Measurements from ENCODE around the gene NDNF. TPM values are rescaled to one million over a fixed set of nuclear protein-coding genes. Genes with fewer than 3 reads are reported as not detected.

The NDNF gene
- total RNA-seq, 1 experiment from 2014 or later = not detected

DNA sequence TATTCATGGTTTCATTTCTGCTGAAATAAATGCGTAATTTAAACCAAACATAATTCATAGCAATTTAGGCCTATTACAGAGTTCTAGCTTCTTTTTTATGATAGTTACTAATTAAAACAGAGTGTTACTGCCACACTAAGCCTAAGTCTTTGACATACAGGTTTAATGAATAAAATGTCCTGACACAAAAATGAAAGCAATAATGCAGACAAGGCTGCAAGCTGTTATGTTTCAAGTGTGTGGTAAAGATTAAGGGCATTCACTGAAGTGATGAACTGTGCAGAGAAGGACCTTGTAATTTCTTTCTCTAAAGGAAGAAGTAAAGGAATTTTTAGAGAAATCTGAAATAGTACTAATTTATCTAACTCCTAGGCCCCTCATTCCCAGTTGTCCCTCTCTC lies 2.9 kb downstream of the NDNF start:
- Histone ChIP-seq H3K27ac (ENCODE audit: low read length) (no peak overlapping the region), H4K20me1 (ENCODE audit: insufficient read depth, low read depth, low read length) (no peaks in the 10 kb centered on the region), H3K36me3 (ENCODE audit: insufficient read depth, low read length) (no peaks in the 10 kb centered on the region), H3K9me3 (ENCODE audit: low read length) (no peaks in the 10 kb centered on the region), H3K27me3 (ENCODE audit: low read length) (no peaks in the 10 kb centered on the region), H3K4me2 (ENCODE audit: low read depth, low read length, poor library complexity, severe bottlenecking) (no peak overlapping the region), H3K4me3 (ENCODE audit: low read length) (no peak overlapping the region), H3K9me2 (replicated peaks; ENCODE audit: insufficient read depth, low read length) (no peaks in the 10 kb centered on the region), H3K9ac (ENCODE audit: low read length) (no peak overlapping the region), H2AFZ (ENCODE audit: low read length) (no peak overlapping the region), H3K4me1 (ENCODE audit: low read length) (no peaks in the 10 kb centered on the region), H3K79me2 (ENCODE audit: low read length) (no peaks in the 10 kb centered on the region)
- no peak for DNase-seq

DNA sequence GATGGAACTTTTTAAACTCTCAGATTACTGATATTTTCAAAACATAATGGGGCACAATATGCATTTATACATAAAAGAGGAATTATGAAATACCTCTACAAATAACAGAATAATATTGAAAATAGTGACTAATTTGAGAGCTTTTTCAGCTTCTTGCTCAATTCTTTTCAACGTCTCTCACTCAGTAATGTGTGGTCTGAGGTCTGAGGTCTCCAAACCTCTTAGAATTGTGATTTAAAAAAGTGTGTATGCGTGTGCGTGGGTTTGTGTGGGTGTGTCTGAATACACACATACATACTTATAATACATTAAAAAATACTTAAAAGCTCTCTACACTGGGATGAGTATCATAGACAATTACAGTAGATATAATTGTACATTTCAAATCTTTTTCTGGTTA lies 7.9 kb downstream of the NDNF start:
- 0 out of 2 replicates have a peak, but pooled peaks cover 3% of the 10 kb centered on the region for H3K27me3 ChIP-seq (ENCODE audit: low read length)
- no peak overlapping the region for H3K4me3 ChIP-seq (ENCODE audit: low read length)
- no peaks in the 10 kb centered on the region for H3K36me3 ChIP-seq (ENCODE audit: insufficient read depth, low read length)
- H3K4me2 ChIP-seq (ENCODE audit: low read depth, low read length, poor library complexity, severe bottlenecking) = no peak overlapping the region
- DNase-seq = no peak
- H3K4me1 ChIP-seq (ENCODE audit: low read length) = no peaks in the 10 kb centered on the region
- H3K79me2 ChIP-seq (ENCODE audit: low read length) = no peaks in the 10 kb centered on the region
- no peaks in the 10 kb centered on the region for H3K9me2 ChIP-seq (replicated peaks; ENCODE audit: insufficient read depth, low read length)
- no peak overlapping the region for H3K27ac ChIP-seq (ENCODE audit: low read length)
- no peak overlapping the region for H3K9ac ChIP-seq (ENCODE audit: low read length)
- no peaks in the 10 kb centered on the region for H3K9me3 ChIP-seq (ENCODE audit: low read length)
- H4K20me1 ChIP-seq (ENCODE audit: insufficient read depth, low read depth, low read length) = no peaks in the 10 kb centered on the region
- no peak overlapping the region for H2AFZ ChIP-seq (ENCODE audit: low read length)

DNA sequence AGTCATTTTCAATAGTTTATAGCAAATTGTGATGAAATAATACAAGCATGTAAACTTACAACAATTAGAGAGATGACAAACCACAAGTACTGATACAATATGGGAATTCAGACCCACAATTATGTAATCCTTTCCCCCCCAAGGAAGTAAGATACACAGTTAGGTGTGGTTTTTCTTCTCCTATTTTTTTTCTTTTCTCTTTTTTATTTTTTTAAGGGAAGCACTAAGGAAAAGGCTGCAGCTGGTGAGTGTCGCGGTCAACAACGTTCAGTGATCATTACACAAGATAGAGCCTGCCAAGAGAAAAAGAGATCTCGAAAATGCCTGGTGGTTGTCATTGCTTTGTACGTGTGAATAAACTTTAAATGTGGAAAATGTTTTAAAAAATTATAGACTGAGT lies 9.8 kb downstream of the NDNF start:
- DNase-seq = no peak
- H3K79me2 ChIP-seq (ENCODE audit: low read length) = no peaks in the 10 kb centered on the region
- 0 out of 2 replicates have a peak, but pooled peaks cover 3% of the 10 kb centered on the region for H3K27me3 ChIP-seq (ENCODE audit: low read length)
- H2AFZ ChIP-seq (ENCODE audit: low read length) = no peak overlapping the region
- H3K9me3 ChIP-seq (ENCODE audit: low read length) = no peaks in the 10 kb centered on the region
- no peaks in the 10 kb centered on the region for H3K36me3 ChIP-seq (ENCODE audit: insufficient read depth, low read length)
- no peak overlapping the region for H3K4me2 ChIP-seq (ENCODE audit: low read depth, low read length, poor library complexity, severe bottlenecking)
- H3K9me2 ChIP-seq (replicated peaks; ENCODE audit: insufficient read depth, low read length) = no peaks in the 10 kb centered on the region
- H3K9ac ChIP-seq (ENCODE audit: low read length) = no peak overlapping the region
- no peak overlapping the region for H3K4me3 ChIP-seq (ENCODE audit: low read length)
- H4K20me1 ChIP-seq (ENCODE audit: insufficient read depth, low read depth, low read length) = no peaks in the 10 kb centered on the region
- no peaks in the 10 kb centered on the region for H3K4me1 ChIP-seq (ENCODE audit: low read length)
- no peak overlapping the region for H3K27ac ChIP-seq (ENCODE audit: low read length)

DNA sequence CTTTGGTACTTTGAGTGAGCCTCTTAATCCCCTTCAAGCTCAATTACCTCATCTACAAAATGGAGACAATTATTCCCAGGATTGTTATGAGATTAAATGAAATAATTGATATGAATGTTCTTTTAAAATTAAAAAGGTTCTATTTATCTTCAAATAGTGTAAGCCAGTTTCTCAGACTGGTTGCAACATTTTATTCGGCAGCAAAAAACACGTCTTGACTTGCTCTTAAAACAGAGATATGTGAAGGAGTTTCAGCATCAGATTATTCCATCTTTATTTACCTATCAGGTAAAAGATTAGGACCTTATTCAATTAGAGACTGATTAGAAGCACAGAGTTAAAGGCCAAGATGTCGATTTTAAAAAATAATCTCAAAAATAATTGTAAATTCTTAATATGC lies 10.5 kb downstream of the NDNF start:
- Histone ChIP-seq H3K79me2 (ENCODE audit: low read length) (no peaks in the 10 kb centered on the region), H3K9me3 (ENCODE audit: low read length) (no peaks in the 10 kb centered on the region), H3K36me3 (ENCODE audit: insufficient read depth, low read length) (no peaks in the 10 kb centered on the region), H2AFZ (ENCODE audit: low read length) (no peak overlapping the region), H3K27ac (ENCODE audit: low read length) (no peak overlapping the region), H3K27me3 (ENCODE audit: low read length) (0 out of 2 replicates have a peak, but pooled peaks cover 3% of the 10 kb centered on the region), H4K20me1 (ENCODE audit: insufficient read depth, low read depth, low read length) (no peaks in the 10 kb centered on the region), H3K4me3 (ENCODE audit: low read length) (no peak overlapping the region), H3K4me1 (ENCODE audit: low read length) (no peaks in the 10 kb centered on the region), H3K4me2 (ENCODE audit: low read depth, low read length, poor library complexity, severe bottlenecking) (no peak overlapping the region), H3K9ac (ENCODE audit: low read length) (no peak overlapping the region), H3K9me2 (replicated peaks; ENCODE audit: insufficient read depth, low read length) (no peaks in the 10 kb centered on the region)
- DNase-seq = no peak

DNA sequence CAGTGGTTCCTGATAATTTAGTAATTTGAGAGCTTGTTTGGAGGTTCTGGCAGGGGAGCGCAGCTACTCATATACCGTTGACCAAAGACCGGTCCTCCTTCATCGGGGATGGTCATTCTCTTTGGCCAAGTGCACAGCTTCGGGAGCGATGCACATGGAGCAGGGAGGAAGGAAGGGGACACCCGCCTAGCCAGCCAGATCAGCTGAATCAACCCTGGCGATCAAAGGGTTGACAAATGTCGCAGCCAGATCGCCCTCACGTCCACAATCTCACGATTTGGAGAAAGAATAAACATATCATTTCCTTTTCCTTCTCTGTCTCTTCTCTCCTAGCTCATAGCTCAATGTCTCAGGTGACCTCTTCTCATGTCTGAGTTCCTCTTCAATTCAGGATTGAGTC lies 11.1 kb downstream of the NDNF start:
- Histone ChIP-seq H3K9me3 (ENCODE audit: low read length) (no peaks in the 10 kb centered on the region), H3K79me2 (ENCODE audit: low read length) (no peaks in the 10 kb centered on the region), H3K36me3 (ENCODE audit: insufficient read depth, low read length) (no peaks in the 10 kb centered on the region), H2AFZ (ENCODE audit: low read length) (no peak overlapping the region), H3K9ac (ENCODE audit: low read length) (no peak overlapping the region), H3K9me2 (replicated peaks; ENCODE audit: insufficient read depth, low read length) (no peaks in the 10 kb centered on the region), H3K27me3 (ENCODE audit: low read length) (0 out of 2 replicates have a peak, but pooled peaks cover 3% of the 10 kb centered on the region), H3K27ac (ENCODE audit: low read length) (no peak overlapping the region), H3K4me1 (ENCODE audit: low read length) (no peaks in the 10 kb centered on the region), H3K4me2 (ENCODE audit: low read depth, low read length, poor library complexity, severe bottlenecking) (no peak overlapping the region), H4K20me1 (ENCODE audit: insufficient read depth, low read depth, low read length) (no peaks in the 10 kb centered on the region), H3K4me3 (ENCODE audit: low read length) (no peak overlapping the region)
- no peak for DNase-seq

DNA sequence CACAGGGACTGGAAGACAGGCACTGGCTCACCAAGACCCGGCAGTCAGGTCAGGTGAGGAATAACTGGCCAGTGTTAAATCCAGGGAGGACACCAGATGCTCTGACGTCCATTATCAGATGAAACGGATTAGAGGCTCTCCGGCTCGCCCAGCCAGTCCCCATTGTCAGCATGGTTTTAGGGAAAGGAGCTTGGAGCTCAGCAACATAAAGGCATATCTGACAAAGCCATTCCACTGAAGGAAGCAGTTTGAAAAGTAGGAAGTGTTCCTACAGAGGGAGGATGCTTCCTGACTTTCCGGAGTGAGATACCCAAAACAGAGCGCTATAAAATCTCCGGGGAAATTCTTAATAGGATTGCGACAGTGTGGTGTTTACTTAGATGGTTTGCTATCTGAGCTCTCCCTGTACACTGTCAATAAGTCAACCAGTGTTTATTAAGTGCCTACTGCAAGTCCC lies 14.8 kb downstream of the NDNF start:
- H3K27ac ChIP-seq (ENCODE audit: low read length) = no peak overlapping the region
- H3K9ac ChIP-seq (ENCODE audit: low read length) = no peak overlapping the region
- H3K4me3 ChIP-seq (ENCODE audit: low read length) = no peak overlapping the region
- no peaks in the 10 kb centered on the region for H4K20me1 ChIP-seq (ENCODE audit: insufficient read depth, low read depth, low read length)
- no peak overlapping the region for H3K4me2 ChIP-seq (ENCODE audit: low read depth, low read length, poor library complexity, severe bottlenecking)
- no peak overlapping the region for H2AFZ ChIP-seq (ENCODE audit: low read length)
- H3K9me2 ChIP-seq (replicated peaks; ENCODE audit: insufficient read depth, low read length) = no peaks in the 10 kb centered on the region
- no peaks in the 10 kb centered on the region for H3K79me2 ChIP-seq (ENCODE audit: low read length)
- no peak for DNase-seq
- H3K27me3 ChIP-seq (ENCODE audit: low read length) = no peaks in the 10 kb centered on the region
- H3K36me3 ChIP-seq (ENCODE audit: insufficient read depth, low read length) = no peaks in the 10 kb centered on the region
- no peaks in the 10 kb centered on the region for H3K9me3 ChIP-seq (ENCODE audit: low read length)
- no peaks in the 10 kb centered on the region for H3K4me1 ChIP-seq (ENCODE audit: low read length)

DNA sequence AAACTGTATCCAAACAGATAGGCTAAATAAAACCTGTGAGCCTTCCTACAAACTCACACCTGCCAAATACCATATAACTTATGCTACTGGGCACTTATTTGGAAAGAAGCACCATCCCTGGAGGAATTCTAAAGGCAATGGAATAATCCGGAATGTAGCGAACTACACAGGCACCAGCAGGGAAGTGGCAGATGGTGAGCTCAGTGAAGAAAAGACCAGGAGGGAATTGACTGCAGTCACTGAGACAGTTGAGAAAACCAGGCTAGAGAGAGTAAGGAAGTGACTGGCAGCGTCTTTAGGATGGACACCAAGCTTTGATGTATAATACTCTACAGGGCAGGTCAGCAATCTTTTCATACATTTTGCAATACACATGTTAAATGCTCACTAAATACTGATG lies 16.3 kb downstream of the NDNF start:
- H3K4me3 ChIP-seq (ENCODE audit: low read length) = no peak overlapping the region
- H3K36me3 ChIP-seq (ENCODE audit: insufficient read depth, low read length) = no peaks in the 10 kb centered on the region
- H3K9me3 ChIP-seq (ENCODE audit: low read length) = no peaks in the 10 kb centered on the region
- H3K9me2 ChIP-seq (replicated peaks; ENCODE audit: insufficient read depth, low read length) = no peaks in the 10 kb centered on the region
- H4K20me1 ChIP-seq (ENCODE audit: insufficient read depth, low read depth, low read length) = no peaks in the 10 kb centered on the region
- no peak overlapping the region for H3K27ac ChIP-seq (ENCODE audit: low read length)
- H3K9ac ChIP-seq (ENCODE audit: low read length) = no peak overlapping the region
- no peak overlapping the region for H3K4me2 ChIP-seq (ENCODE audit: low read depth, low read length, poor library complexity, severe bottlenecking)
- H3K27me3 ChIP-seq (ENCODE audit: low read length) = no peaks in the 10 kb centered on the region
- no peaks in the 10 kb centered on the region for H3K79me2 ChIP-seq (ENCODE audit: low read length)
- DNase-seq = no peak
- no peak overlapping the region for H2AFZ ChIP-seq (ENCODE audit: low read length)
- no peaks in the 10 kb centered on the region for H3K4me1 ChIP-seq (ENCODE audit: low read length)

DNA sequence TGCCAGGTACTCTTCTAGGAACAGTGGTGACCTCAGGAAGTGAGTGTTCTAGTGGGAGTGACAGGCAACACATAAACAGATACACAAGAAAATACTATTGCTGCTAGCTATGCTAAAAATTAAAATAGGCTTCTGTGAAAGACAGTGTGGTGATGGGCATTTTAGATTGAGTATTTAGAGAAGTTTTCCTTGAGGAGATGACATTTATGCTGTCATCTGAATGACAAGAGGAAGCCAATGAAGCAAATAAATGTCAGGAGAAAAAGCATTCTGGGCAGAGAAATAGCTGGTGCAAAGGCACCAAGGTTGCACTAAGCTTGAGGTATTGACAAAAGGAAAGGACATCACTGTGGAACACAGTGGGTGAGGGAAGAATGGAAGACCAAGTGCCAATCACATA lies 18.0 kb downstream of the NDNF start:
- no peaks in the 10 kb centered on the region for H4K20me1 ChIP-seq (ENCODE audit: insufficient read depth, low read depth, low read length)
- no peaks in the 10 kb centered on the region for H3K9me2 ChIP-seq (replicated peaks; ENCODE audit: insufficient read depth, low read length)
- DNase-seq = no peak
- H2AFZ ChIP-seq (ENCODE audit: low read length) = no peak overlapping the region
- no peak overlapping the region for H3K4me3 ChIP-seq (ENCODE audit: low read length)
- H3K4me1 ChIP-seq (ENCODE audit: low read length) = no peaks in the 10 kb centered on the region
- no peaks in the 10 kb centered on the region for H3K27me3 ChIP-seq (ENCODE audit: low read length)
- H3K79me2 ChIP-seq (ENCODE audit: low read length) = no peaks in the 10 kb centered on the region
- H3K9me3 ChIP-seq (ENCODE audit: low read length) = no peaks in the 10 kb centered on the region
- no peak overlapping the region for H3K9ac ChIP-seq (ENCODE audit: low read length)
- no peak overlapping the region for H3K27ac ChIP-seq (ENCODE audit: low read length)
- H3K4me2 ChIP-seq (ENCODE audit: low read depth, low read length, poor library complexity, severe bottlenecking) = no peak overlapping the region
- H3K36me3 ChIP-seq (ENCODE audit: insufficient read depth, low read length) = no peaks in the 10 kb centered on the region

DNA sequence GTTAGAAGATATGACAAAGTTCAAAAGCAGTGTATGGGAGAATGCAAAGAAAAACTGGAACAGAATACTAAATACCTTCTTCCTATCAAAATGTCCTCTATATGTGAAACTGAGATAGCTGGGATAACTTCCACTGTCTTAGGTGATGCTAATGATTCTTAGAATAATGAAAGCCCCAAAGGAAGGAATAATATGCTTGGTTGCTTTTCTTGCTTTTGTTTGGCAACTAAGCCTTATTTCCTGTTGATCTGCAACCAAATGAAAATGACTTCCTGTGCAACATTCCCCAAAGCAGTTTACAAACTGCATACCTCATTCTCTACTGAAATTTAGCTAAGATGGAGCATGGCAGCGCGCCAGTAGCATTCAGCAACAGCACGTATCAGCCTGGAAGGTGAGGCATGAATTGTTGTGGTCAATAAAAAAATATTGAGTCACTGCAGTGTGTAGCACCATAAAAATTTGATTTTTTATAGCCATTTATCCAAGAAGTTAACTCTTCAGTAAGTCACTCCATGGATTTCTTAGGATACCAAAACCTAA lies 18.7 kb downstream of the NDNF start:
- H3K4me3 ChIP-seq (ENCODE audit: low read length) = no peak overlapping the region
- no peaks in the 10 kb centered on the region for H4K20me1 ChIP-seq (ENCODE audit: insufficient read depth, low read depth, low read length)
- H3K4me2 ChIP-seq (ENCODE audit: low read depth, low read length, poor library complexity, severe bottlenecking) = no peak overlapping the region
- H3K4me1 ChIP-seq (ENCODE audit: low read length) = no peaks in the 10 kb centered on the region
- H3K9me3 ChIP-seq (ENCODE audit: low read length) = no peaks in the 10 kb centered on the region
- no peaks in the 10 kb centered on the region for H3K79me2 ChIP-seq (ENCODE audit: low read length)
- H3K9ac ChIP-seq (ENCODE audit: low read length) = no peak overlapping the region
- H3K27me3 ChIP-seq (ENCODE audit: low read length) = no peaks in the 10 kb centered on the region
- H3K36me3 ChIP-seq (ENCODE audit: insufficient read depth, low read length) = no peaks in the 10 kb centered on the region
- no peak for DNase-seq
- no peaks in the 10 kb centered on the region for H3K9me2 ChIP-seq (replicated peaks; ENCODE audit: insufficient read depth, low read length)
- H3K27ac ChIP-seq (ENCODE audit: low read length) = no peak overlapping the region
- H2AFZ ChIP-seq (ENCODE audit: low read length) = no peak overlapping the region
